Transverse colon (tissue), 4 donors: ENCODE results near the gene RNF19B.

Experiments used
- EP300 ChIP-seq: sonication (generic); formaldehyde crosslinking; IDR thresholded peaks from one replicate; pipeline ENCODE4 v1.6.1; 2017; ENCODE audit warnings: antibody characterized with exemption, low read depth
- POLR2A ChIP-seq: fragments of 450-650 bp; IDR thresholded peaks from one replicate; pipeline ENCODE4 v1.6.1; 2016; ENCODE audit warnings: antibody characterized with exemption, mild to moderate bottlenecking, moderate library complexity
- POLR2AphosphoS5 ChIP-seq, 3 donors: sonication (generic); formaldehyde crosslinking; IDR thresholded peaks; one replicate each; pipeline ENCODE4 v1.6.1; 2016; ENCODE audit warnings: antibody characterized with exemption in 3 of 3
- TF ChIP-seq, protein P1 (sequence below), 5 experiments: fragments of 200-600 bp in 3 of 5; fragments of 450-650 bp in 2 of 5; sonication (generic) in 3 of 5; IDR thresholded peaks; 1 replicate in 2 of 5; 2 replicates in 3 of 5; pipeline ENCODE4 v1.5.1; 2016 to 2017; ENCODE audit warnings: antibody characterized with exemption in 5 of 5, inconsistent platforms in 3 of 5, mild to moderate bottlenecking in 2 of 5, moderate library complexity in 1 of 5

DNA sequence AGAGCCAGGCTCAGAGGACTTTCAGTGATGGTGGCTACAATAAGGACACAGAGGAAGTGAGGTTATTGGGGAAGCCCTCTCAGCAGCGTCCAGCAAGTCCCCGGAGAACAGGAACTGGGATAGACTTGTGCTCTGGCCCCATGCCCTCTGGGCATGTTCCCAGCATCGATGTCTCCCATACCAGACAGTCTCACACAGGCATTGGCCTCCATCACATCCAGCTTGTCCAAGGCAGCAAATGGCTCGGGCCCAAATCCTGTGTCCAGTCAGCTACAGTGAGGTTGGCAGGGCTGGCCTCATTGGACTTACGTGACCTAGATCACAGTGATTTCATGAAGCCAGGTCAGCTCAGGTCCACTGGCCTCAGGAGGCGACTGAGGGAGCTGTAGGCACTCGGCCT, 43.8 kb downstream of the RNF19B start:
- TF ChIP-seq, protein P1, sequence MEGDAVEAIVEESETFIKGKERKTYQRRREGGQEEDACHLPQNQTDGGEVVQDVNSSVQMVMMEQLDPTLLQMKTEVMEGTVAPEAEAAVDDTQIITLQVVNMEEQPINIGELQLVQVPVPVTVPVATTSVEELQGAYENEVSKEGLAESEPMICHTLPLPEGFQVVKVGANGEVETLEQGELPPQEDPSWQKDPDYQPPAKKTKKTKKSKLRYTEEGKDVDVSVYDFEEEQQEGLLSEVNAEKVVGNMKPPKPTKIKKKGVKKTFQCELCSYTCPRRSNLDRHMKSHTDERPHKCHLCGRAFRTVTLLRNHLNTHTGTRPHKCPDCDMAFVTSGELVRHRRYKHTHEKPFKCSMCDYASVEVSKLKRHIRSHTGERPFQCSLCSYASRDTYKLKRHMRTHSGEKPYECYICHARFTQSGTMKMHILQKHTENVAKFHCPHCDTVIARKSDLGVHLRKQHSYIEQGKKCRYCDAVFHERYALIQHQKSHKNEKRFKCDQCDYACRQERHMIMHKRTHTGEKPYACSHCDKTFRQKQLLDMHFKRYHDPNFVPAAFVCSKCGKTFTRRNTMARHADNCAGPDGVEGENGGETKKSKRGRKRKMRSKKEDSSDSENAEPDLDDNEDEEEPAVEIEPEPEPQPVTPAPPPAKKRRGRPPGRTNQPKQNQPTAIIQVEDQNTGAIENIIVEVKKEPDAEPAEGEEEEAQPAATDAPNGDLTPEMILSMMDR (IDR thresholded peaks at IDR 0.05): no peak
- TF ChIP-seq POLR2AphosphoS5 (IDR thresholded peaks at IDR 0.05) (no peak), POLR2A (no peak), EP300 (no peak)
